Ishikawa (cell line): ENCODE data around the gene GZMM.

ENCODE experiments used
- RAD21 ChIP-seq: IDR thresholded peaks from 2 replicates; pipeline ENCODE4 v1.6.1; 2012; ENCODE audit warnings: low read depth
- TEAD4 ChIP-seq: IDR thresholded peaks from 2 replicates; pipeline ENCODE4 v1.6.1; 2012
- TF ChIP-seq, protein P1 (sequence below): IDR thresholded peaks from 2 replicates; pipeline ENCODE4 v1.6.1; 2012; ENCODE audit warnings: low read depth, mild to moderate bottlenecking
- TF ChIP-seq, protein P2 (sequence below): IDR thresholded peaks from 2 replicates; pipeline ENCODE4 v1.6.1; 2012

- TF ChIP-seq TEAD4 (no peak), RAD21 (no peak)
- TF ChIP-seq, protein P1, sequence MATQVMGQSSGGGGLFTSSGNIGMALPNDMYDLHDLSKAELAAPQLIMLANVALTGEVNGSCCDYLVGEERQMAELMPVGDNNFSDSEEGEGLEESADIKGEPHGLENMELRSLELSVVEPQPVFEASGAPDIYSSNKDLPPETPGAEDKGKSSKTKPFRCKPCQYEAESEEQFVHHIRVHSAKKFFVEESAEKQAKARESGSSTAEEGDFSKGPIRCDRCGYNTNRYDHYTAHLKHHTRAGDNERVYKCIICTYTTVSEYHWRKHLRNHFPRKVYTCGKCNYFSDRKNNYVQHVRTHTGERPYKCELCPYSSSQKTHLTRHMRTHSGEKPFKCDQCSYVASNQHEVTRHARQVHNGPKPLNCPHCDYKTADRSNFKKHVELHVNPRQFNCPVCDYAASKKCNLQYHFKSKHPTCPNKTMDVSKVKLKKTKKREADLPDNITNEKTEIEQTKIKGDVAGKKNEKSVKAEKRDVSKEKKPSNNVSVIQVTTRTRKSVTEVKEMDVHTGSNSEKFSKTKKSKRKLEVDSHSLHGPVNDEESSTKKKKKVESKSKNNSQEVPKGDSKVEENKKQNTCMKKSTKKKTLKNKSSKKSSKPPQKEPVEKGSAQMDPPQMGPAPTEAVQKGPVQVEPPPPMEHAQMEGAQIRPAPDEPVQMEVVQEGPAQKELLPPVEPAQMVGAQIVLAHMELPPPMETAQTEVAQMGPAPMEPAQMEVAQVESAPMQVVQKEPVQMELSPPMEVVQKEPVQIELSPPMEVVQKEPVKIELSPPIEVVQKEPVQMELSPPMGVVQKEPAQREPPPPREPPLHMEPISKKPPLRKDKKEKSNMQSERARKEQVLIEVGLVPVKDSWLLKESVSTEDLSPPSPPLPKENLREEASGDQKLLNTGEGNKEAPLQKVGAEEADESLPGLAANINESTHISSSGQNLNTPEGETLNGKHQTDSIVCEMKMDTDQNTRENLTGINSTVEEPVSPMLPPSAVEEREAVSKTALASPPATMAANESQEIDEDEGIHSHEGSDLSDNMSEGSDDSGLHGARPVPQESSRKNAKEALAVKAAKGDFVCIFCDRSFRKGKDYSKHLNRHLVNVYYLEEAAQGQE, result no peak
- TF ChIP-seq, protein P2, sequence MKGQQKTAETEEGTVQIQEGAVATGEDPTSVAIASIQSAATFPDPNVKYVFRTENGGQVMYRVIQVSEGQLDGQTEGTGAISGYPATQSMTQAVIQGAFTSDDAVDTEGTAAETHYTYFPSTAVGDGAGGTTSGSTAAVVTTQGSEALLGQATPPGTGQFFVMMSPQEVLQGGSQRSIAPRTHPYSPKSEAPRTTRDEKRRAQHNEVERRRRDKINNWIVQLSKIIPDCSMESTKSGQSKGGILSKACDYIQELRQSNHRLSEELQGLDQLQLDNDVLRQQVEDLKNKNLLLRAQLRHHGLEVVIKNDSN, result no peak
Measured at GRCh38 chr19:558770-559439, 15.1 kb downstream of the GZMM start.
